H1 (cell line): ENCODE measurements around the gene PTPN22. TPM values are rescaled to one million over a fixed set of nuclear protein-coding genes. Genes with fewer than 3 reads are reported as not detected.

Source experiments
- CTCF ChIA-PET: fragments of 300-600 bp; sonication (Branson Sonifier 250); formaldehyde crosslinking; loops from one replicate; lab custom pipeline; 2021; ENCODE audit not compliant: partially characterized antibody; lab: Charles Lee
- POLR2A ChIA-PET: fragments of 300-600 bp; sonication (Branson Sonifier 250); formaldehyde crosslinking; loops from one replicate; lab custom pipeline; 2021; ENCODE audit warnings: inconsistent platforms; ENCODE audit not compliant: partially characterized antibody; lab: Charles Lee
- DNase-seq, 2 experiments: peaks; one replicate each; pipeline versions ENCODE4 v3.0.0 to v3.0.0-alpha.2; 2010 to 2022; ENCODE audit warnings: low spot score in 2 of 2, low read depth in 1 of 2, mixed read lengths in 1 of 2
- FAIRE-seq: peaks from 2 replicates; lab custom pipeline; 2011; peaks lifted over from hg19 to GRCh38; lab: Jason Lieb, UNC
- H2AFZ ChIP-seq: 2 replicates; pipeline ENCODE4 v1.8.1; 2012; ENCODE audit warnings: low read length, inconsistent platforms
- H2AK5ac ChIP-seq: 2 replicates; pipeline ENCODE4 v1.6.1; 2013; ENCODE audit warnings: low read depth, low read length
- H2BK120ac ChIP-seq: replicated peaks from 2 replicates; pipeline ENCODE3; 2013; ENCODE audit warnings: low read depth, low read length, inconsistent platforms
- H2BK12ac ChIP-seq: 2 replicates; pipeline ENCODE4 v1.6.1; 2013; ENCODE audit warnings: low read depth, low read length
- H2BK15ac ChIP-seq: 2 replicates; pipeline ENCODE4 v1.6.1; 2013; ENCODE audit warnings: low read length
- H2BK20ac ChIP-seq: 2 replicates; pipeline ENCODE4 v1.6.1; 2013; ENCODE audit warnings: low read length
- H2BK5ac ChIP-seq: 2 replicates; pipeline ENCODE4 v1.6.1; 2013; ENCODE audit warnings: low read depth, low read length
- H3K14ac ChIP-seq: 2 replicates; pipeline ENCODE4 v1.6.1; 2013; ENCODE audit warnings: inconsistent platforms; ENCODE audit not compliant: insufficient read length
- H3K18ac ChIP-seq: 2 replicates; pipeline ENCODE4 v1.6.1; 2013; ENCODE audit warnings: low read length; ENCODE audit errors: extremely low read depth
- H3K23ac ChIP-seq: 2 replicates; pipeline ENCODE4 v1.6.1; 2013; ENCODE audit warnings: inconsistent platforms; ENCODE audit not compliant: insufficient read length
- H3K23me2 ChIP-seq: 2 replicates; pipeline ENCODE4 v1.6.1; 2013; ENCODE audit warnings: low read depth, low read length
- H3K27ac ChIP-seq: 2 replicates; pipeline ENCODE4 v1.6.1; 2011; ENCODE audit warnings: low read depth, low read length, inconsistent platforms
- H3K27me3 ChIP-seq, 4 experiments: replicated peaks in 1 of 4; 1 replicate in 1 of 4; 2 replicates in 3 of 4; pipeline versions ENCODE4 v1.6.1 to v1.8.1; 2011 to 2013; ENCODE audit warnings: low read length in 3 of 4, mild to moderate bottlenecking in 3 of 4, inconsistent platforms in 2 of 4, mixed read lengths in 2 of 4, moderate library complexity in 1 of 4; ENCODE audit not compliant: control insufficient read depth in 3 of 4, insufficient read depth in 3 of 4; ENCODE audit errors: extremely low read depth in 1 of 4
- H3K36me3 ChIP-seq, 4 experiments: 2 replicates each; pipeline versions ENCODE4 v1.6.1 to v1.8.1; 2011 to 2013; ENCODE audit warnings: mild to moderate bottlenecking in 4 of 4, low read length in 3 of 4, moderate library complexity in 2 of 4, control low read depth in 1 of 4, inconsistent platforms in 1 of 4; ENCODE audit not compliant: insufficient read depth in 4 of 4, control insufficient read depth in 2 of 4
- H3K4ac ChIP-seq: replicated peaks from 2 replicates; pipeline ENCODE3; 2013; ENCODE audit warnings: low read length, low read depth, mixed read lengths, inconsistent platforms; ENCODE audit not compliant: insufficient read length
- H3K4me1 ChIP-seq, 4 experiments: replicated peaks in 1 of 4; 1 replicate in 1 of 4; 2 replicates in 3 of 4; pipeline versions ENCODE4 v1.6.1 to v1.8.1; 2011 to 2013; ENCODE audit warnings: low read length in 3 of 4, inconsistent platforms in 2 of 4, mixed read lengths in 1 of 4; ENCODE audit not compliant: insufficient read depth in 4 of 4, control insufficient read depth in 3 of 4
- H3K4me2 ChIP-seq, 2 experiments: 2 replicates each; pipeline versions ENCODE4 v1.6.1 to v1.8.1; 2011 to 2013; ENCODE audit warnings: low read depth in 2 of 2, low read length in 2 of 2, control low read depth in 1 of 2, inconsistent platforms in 1 of 2, mild to moderate bottlenecking in 1 of 2; ENCODE audit not compliant: insufficient read depth in 1 of 2
- H3K4me3 ChIP-seq, 4 experiments: fragments of 200-600, 300-600 bp in 1 of 4; sonication (generic), shearing (Covaris generic), sonication (Bioruptor Twin) in 1 of 4; 2 replicates each; pipeline versions ENCODE4 v1.5.1 to v1.8.1; 2011 to 2016; ENCODE audit warnings: low read length in 4 of 4, low read depth in 3 of 4, control low read depth in 2 of 4, inconsistent platforms in 2 of 4, mild to moderate bottlenecking in 2 of 4, mixed read lengths in 1 of 4, moderate library complexity in 1 of 4; ENCODE audit not compliant: insufficient read depth in 2 of 4; ENCODE audit errors: extremely low read depth in 1 of 4
- H3K56ac ChIP-seq: replicated peaks from 2 replicates; pipeline ENCODE3; 2013; ENCODE audit warnings: low read depth, mild to moderate bottlenecking, mixed read lengths, low read length, inconsistent platforms; ENCODE audit not compliant: insufficient read length
- H3K79me1 ChIP-seq: 2 replicates; pipeline ENCODE4 v1.6.1; 2013; ENCODE audit warnings: low read depth, low read length, control low read depth
- H3K79me2 ChIP-seq, 2 experiments: 2 replicates each; pipeline versions ENCODE4 v1.6.1 to v1.8.1; 2012 to 2013; ENCODE audit warnings: low read length in 2 of 2, mild to moderate bottlenecking in 2 of 2, inconsistent platforms in 1 of 2; ENCODE audit not compliant: insufficient read depth in 2 of 2, control insufficient read depth in 1 of 2
- H3K9ac ChIP-seq, 4 experiments: replicated peaks in 1 of 4; 1 replicate in 1 of 4; 2 replicates in 3 of 4; pipeline versions ENCODE4 v1.6.1 to v1.8.1; 2011 to 2013; ENCODE audit warnings: low read depth in 3 of 4, low read length in 3 of 4, control low read depth in 2 of 4, mild to moderate bottlenecking in 2 of 4, moderate library complexity in 2 of 4, inconsistent platforms in 1 of 4; ENCODE audit errors: extremely low read depth in 1 of 4
- H3K9me3 ChIP-seq, 2 experiments: 2 replicates each; pipeline versions ENCODE4 v1.6.1 to v1.8.1; 2012 to 2013; ENCODE audit warnings: mild to moderate bottlenecking in 2 of 2, moderate library complexity in 2 of 2, control low read depth in 1 of 2, inconsistent platforms in 1 of 2, low read depth in 1 of 2, low read length in 1 of 2, mixed read lengths in 1 of 2; ENCODE audit not compliant: insufficient read depth in 2 of 2
- H4K20me1 ChIP-seq, 2 experiments: replicated peaks in 1 of 2; 2 replicates each; pipeline versions ENCODE3 to v1.8.1; 2011 to 2013; ENCODE audit warnings: inconsistent platforms in 2 of 2, low read length in 2 of 2, mild to moderate bottlenecking in 1 of 2; ENCODE audit not compliant: insufficient read depth in 2 of 2, control insufficient read depth in 1 of 2
- H4K5ac ChIP-seq: 2 replicates; pipeline ENCODE4 v1.6.1; 2013; ENCODE audit warnings: low read length, low read depth, mixed read lengths, inconsistent platforms; ENCODE audit not compliant: insufficient read length
- H4K8ac ChIP-seq: 2 replicates; pipeline ENCODE4 v1.8.0; 2013; ENCODE audit warnings: mild to moderate bottlenecking, moderate library complexity, low read length, inconsistent platforms; ENCODE audit not compliant: insufficient read depth; ENCODE audit errors: extremely low read depth
- H4K91ac ChIP-seq: replicated peaks from 2 replicates; pipeline ENCODE3; 2013; ENCODE audit warnings: low read length, mixed read lengths, inconsistent platforms; ENCODE audit not compliant: insufficient read length
- POU5F1 ChIP-seq: IDR thresholded peaks from 2 replicates; pipeline ENCODE4 v1.6.1; 2011; ENCODE audit warnings: low read depth, mild to moderate bottlenecking, low read length, moderate library complexity
- RBBP5 ChIP-seq: IDR thresholded peaks from 2 replicates; pipeline ENCODE4 v1.7.1; 2012; ENCODE audit warnings: low read depth, mild to moderate bottlenecking, inconsistent platforms, low read length, moderate library complexity, borderline replicate concordance
- WGBS, 2 experiments: shearing (Covaris generic) in 1 of 2; methylation state at CpG; one replicate each; pipeline versions ENCODE4 v1.1.6 to v1.1.7; 2013 to 2015; ENCODE audit warnings: low lambda C conversion rate in 2 of 2, mixed read lengths in 2 of 2, inconsistent platforms in 1 of 2, low coverage in 1 of 2, missing lambda C conversion rate in 1 of 2; ENCODE audit not compliant: insufficient replicate concordance in 2 of 2, insufficient coverage in 1 of 2, insufficient read length in 1 of 2; ENCODE audit errors: extremely low coverage in 1 of 2, missing lambda C conversion rate in 1 of 2; 5-methylcytosine and 5-hydroxymethylcytosine counted together
- polyA plus RNA-seq, 7 experiments: library from polyadenylated mRNA; depleted of rRNA in 3 of 7; stranded (reverse) in 5 of 7; unstranded in 2 of 7; fragments of >200 nt in 5 of 7; fragments of 200-250 nt in 2 of 7; gene quantifications; 1 replicate in 5 of 7; 2 replicates in 1 of 7; 4 replicates in 1 of 7; pipeline versions ENCODE4 v1.2.1 to v1.2.3, GENCODE V29; 2011 to 2013; ENCODE audit warnings: missing spikeins in 2 of 7, mixed read lengths in 2 of 7
- total RNA-seq: library from RNA; stranded (reverse); fragmentation: NEBNext Ultra II Directional; extraction: Animal tissue kit (Norgen Biotek cat#: 25700); gene quantifications from 2 replicates; pipeline ENCODE4 v1.2.1, GENCODE V29; 2021

The PTPN22 gene
- total and polyA plus RNA-seq, 2 of the 8 experiments (the other 6 are each of a cell fraction or from before 2014, with no cell fraction given): not detected

DNA sequence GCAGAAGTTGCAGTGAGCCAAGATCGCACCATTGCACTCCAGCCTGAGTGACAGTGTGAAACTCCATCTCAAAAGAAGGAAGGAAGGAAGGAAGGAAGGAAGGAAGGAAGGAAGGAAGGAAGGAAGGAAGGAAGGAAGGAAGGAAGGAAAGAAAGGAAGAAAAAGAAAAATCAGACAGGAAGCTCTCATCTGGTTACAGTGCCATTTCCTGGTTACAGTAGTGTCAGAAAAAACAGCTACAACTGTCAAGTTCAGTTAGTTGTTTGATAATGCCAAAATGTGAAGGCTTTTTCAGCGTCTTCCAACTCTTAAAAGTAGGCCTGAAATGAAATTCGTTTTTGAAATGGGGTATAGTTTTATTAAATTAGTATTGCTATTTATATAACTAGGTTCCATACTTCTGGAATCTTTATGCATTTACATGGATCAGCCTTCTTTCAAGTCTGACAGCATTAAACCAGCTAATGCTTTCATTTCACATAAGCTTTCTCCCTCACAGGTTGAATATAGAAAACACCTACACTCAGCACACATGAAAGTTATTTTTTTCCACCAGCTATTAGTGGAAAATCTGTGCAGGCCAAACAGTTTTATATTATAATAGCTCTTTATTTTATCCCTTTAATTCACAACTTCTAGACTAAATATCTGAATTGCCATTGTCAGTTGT, 21.2 kb downstream of the PTPN22 start:
- Histone ChIP-seq H3K27ac (no peak overlapping the region), H3K23me2 (no peaks in the 10 kb centered on the region), H4K5ac (no peak overlapping the region), H2BK15ac (no peak overlapping the region), H3K4ac (no peak overlapping the region), H4K8ac (no peak overlapping the region), H3K9me3 (peaks cover 0 to 3% of the 10 kb centered on the region in 2 experiments; a peak in 1 of 4 replicates), H3K18ac (no peak overlapping the region), H4K91ac (no peak overlapping the region), H3K4me1 (no peaks in the 10 kb centered on the region), H3K4me2 (no peak overlapping the region), H2BK5ac (no peak overlapping the region), H3K27me3 (no peaks in the 10 kb centered on the region), H2BK12ac (no peak overlapping the region)
- no peak for DNase-seq
- WGBS, 2 experiments: 89% methylated on average over 3 of the region's 3 CpGs; no CpG with 5 or more reads in 1 of the 2 experiments
- TF ChIP-seq POU5F1 (no peak), RBBP5 (no peak)
- TF ChIP-seq, all 59 proteins: peak for 0
- H4K20me1 ChIP-seq: no peaks in the 10 kb centered on the region
- no peak overlapping the region for H3K56ac ChIP-seq
- no peak overlapping the region for H2BK120ac ChIP-seq
- H3K23ac ChIP-seq: no peak overlapping the region
- H3K79me1 ChIP-seq: no peaks in the 10 kb centered on the region
- no peak overlapping the region for H2AK5ac ChIP-seq
- no peaks in the 10 kb centered on the region for H3K79me2 ChIP-seq
- no peak overlapping the region for H3K4me3 ChIP-seq
- no peak overlapping the region for H2AFZ ChIP-seq
- H2BK20ac ChIP-seq: no peak overlapping the region
- H3K14ac ChIP-seq: no peak overlapping the region
- H3K9ac ChIP-seq: no peak overlapping the region
- POLR2A ChIA-PET: interaction anchor here (1.0 kb wide), 1 partner anchor 38 kb away, joined by 3 read pairs; the partner anchor contains the start of gene RSBN1
- H3K36me3 ChIP-seq: no peaks in the 10 kb centered on the region
- CTCF ChIA-PET: interaction anchor here (1.0 to 1.4 kb wide), 3 partner anchors 12 to 14 kb away, joined by 3 to 5 read pairs (median 4); no protein-coding TSS in a partner anchor
- FAIRE-seq: no peak
